K562 (cell line): ENCODE data around the gene ADIPOQ. TPM values are rescaled to one million over a fixed set of nuclear protein-coding genes. Genes with fewer than 3 reads are reported as not detected.

Experiments used
- BCOR ChIP-seq: fragments of 450-650 bp; IDR thresholded peaks from 2 replicates; pipeline ENCODE4 v1.6.1; 2016
- BHLHE40 ChIP-seq: IDR thresholded peaks from 2 replicates; pipeline ENCODE4 v1.6.1; 2011; ENCODE audit warnings: low read length, improper control_type of control experiment
- CBFA2T2 ChIP-seq: fragments of 450-650 bp; conservative IDR thresholded peaks from 2 replicates; pipeline ENCODE4 v1.6.1; 2017; ENCODE audit warnings: mild to moderate bottlenecking
- CBFA2T3 ChIP-seq: fragments of 450-650 bp; IDR thresholded peaks from 2 replicates; pipeline ENCODE4 v1.6.1; 2017
- EHMT2 ChIP-seq: fragments of 450-650 bp; IDR thresholded peaks from 2 replicates; pipeline ENCODE4 v1.6.1; 2018; ENCODE audit warnings: antibody characterized with exemption
- EP300 ChIP-seq: IDR thresholded peaks from 2 replicates; pipeline ENCODE4 v1.6.1; 2012; ENCODE audit warnings: low read length, improper control_type of control experiment
- EP400 ChIP-seq: fragments of 450-650 bp; IDR thresholded peaks from 2 replicates; pipeline ENCODE4 v1.6.1; 2017; ENCODE audit warnings: antibody characterized with exemption, mild to moderate bottlenecking, moderate library complexity
- FOSL1 ChIP-seq: fragments of 200-800 bp; sonication (Bioruptor generic); conservative IDR thresholded peaks from 2 replicates; pipeline ENCODE4 v1.6.1; 2016; ENCODE audit warnings: missing genetic modification characterization, missing compliant biosample characterization
- MAFK ChIP-seq: IDR thresholded peaks from 2 replicates; pipeline ENCODE4 v1.6.1; 2011; ENCODE audit warnings: low read length, improper control_type of control experiment
- MEF2A ChIP-seq: IDR thresholded peaks from 2 replicates; pipeline ENCODE4 v1.6.1; 2011; ENCODE audit warnings: low read depth, mild to moderate bottlenecking, low read length, moderate library complexity; ENCODE audit not compliant: control insufficient read depth
- MYNN ChIP-seq, 2 experiments: sonication (generic); formaldehyde crosslinking in 1 of 2; IDR thresholded peaks; 2 replicates each; pipeline versions ENCODE4 v1.5.0 to v1.6.1; 2016 to 2020; ENCODE audit warnings: antibody characterized with exemption in 1 of 2, missing genetic modification reagents in 1 of 2
- NBN ChIP-seq: fragments of 450-650 bp; IDR thresholded peaks from 2 replicates; pipeline ENCODE4 v1.6.1; 2016; ENCODE audit warnings: low read depth, mild to moderate bottlenecking
- NCOR1 ChIP-seq: fragments of 450-650 bp; IDR thresholded peaks from 2 replicates; pipeline ENCODE4 v1.6.1; 2016; ENCODE audit warnings: mild to moderate bottlenecking, moderate library complexity
- NRF1 ChIP-seq, 2 experiments: fragments of 450-650 bp; IDR thresholded peaks in 1 of 2; conservative IDR thresholded peaks in 1 of 2; 2 replicates each; pipeline ENCODE4 v1.6.1; 2014; ENCODE audit warnings: mild to moderate bottlenecking in 2 of 2
- RNF2 ChIP-seq: sonication (generic); IDR thresholded peaks from 2 replicates; pipeline ENCODE4 v1.6.1; 2016
- TEAD1 ChIP-seq, 2 experiments: fragments of 450-650 bp in 1 of 2; sonication (generic) in 1 of 2; formaldehyde crosslinking; IDR thresholded peaks; 2 replicates each; pipeline versions ENCODE4 v1.4.0 to v1.8.0; 2020 to 2022; ENCODE audit warnings: mild to moderate bottlenecking in 2 of 2, missing genetic modification reagents in 1 of 2
- XRCC5 ChIP-seq: fragments of 200-400 bp; formaldehyde crosslinking; IDR thresholded peaks from 2 replicates; pipeline ENCODE4 v1.6.1; 2017; ENCODE audit warnings: low read depth, mild to moderate bottlenecking, low read length
- YY1 ChIP-seq, 3 experiments: IDR thresholded peaks; 2 replicates each; pipeline ENCODE4 v1.6.1; 2011; ENCODE audit warnings: low read length in 2 of 3, mild to moderate bottlenecking in 2 of 3, moderate library complexity in 2 of 3, borderline replicate concordance in 1 of 3, control low read depth in 1 of 3, low read depth in 1 of 3; ENCODE audit not compliant: insufficient read depth in 3 of 3, insufficient replicate concordance in 2 of 3, control insufficient read depth in 1 of 3, insufficient read length in 1 of 3; ENCODE audit errors: extremely low read depth in 1 of 3
- ZNF165 ChIP-seq: fragments of 250-450 bp; sonication (Bioruptor Pico); IDR thresholded peaks from 2 replicates; pipeline ENCODE4 v1.4.0; 2020; ENCODE audit warnings: borderline replicate concordance
- ZNF584 ChIP-seq: fragments of 200-800 bp; sonication (Bioruptor generic); IDR thresholded peaks from 2 replicates; pipeline ENCODE4 v1.6.1; 2016; ENCODE audit warnings: low read depth, mild to moderate bottlenecking, missing genetic modification characterization, missing compliant biosample characterization
- ZNF764 ChIP-seq: fragments of 250-450 bp; sonication (Bioruptor Pico); IDR thresholded peaks from 2 replicates; pipeline ENCODE4 v1.4.0; 2020; ENCODE audit warnings: low read depth, mild to moderate bottlenecking, moderate library complexity
- polyA plus RNA-seq, 8 experiments: library from polyadenylated mRNA; depleted of rRNA in 4 of 8; stranded (reverse) in 5 of 8; unstranded in 3 of 8; fragments of >200 nt; fragmentation: Nextera tagmentation in 2 of 8; fragmentation: Illumina TruSeq in 1 of 8; extraction: Ambion mirVana in 2 of 8; extraction: Trizol in 1 of 8; gene quantifications; 2 replicates each; pipeline versions ENCODE4 v1.2.1 to v1.2.3, GENCODE V29; 2011 to 2014; ENCODE audit warnings: inconsistent platforms in 1 of 8, missing spikeins in 1 of 8
- total RNA-seq, 7 experiments: library from RNA; depleted of rRNA in 6 of 7; stranded (reverse); fragments of >200 nt in 6 of 7; fragmentation: Illumina TruSeq in 2 of 7; extraction: Trizol in 2 of 7; gene quantifications; 2 replicates each; pipeline versions ENCODE4 v1.2.1 to v1.2.3, GENCODE V29; 2011 to 2021; ENCODE audit warnings: low replicate concordance in 1 of 7
- TF ChIP-seq, protein P1 (sequence below): IDR thresholded peaks from 2 replicates; pipeline ENCODE4 v1.6.1; 2011; ENCODE audit not compliant: insufficient read length; ENCODE audit errors: extremely low read depth

ADIPOQ gene
- total and polyA plus RNA-seq, 9 of the 15 experiments (the other 6 are each of a cell fraction or from before 2014, with no cell fraction given) = 0.01 to 0.04 (median 0.03) TPM; not detected in 4

DNA sequence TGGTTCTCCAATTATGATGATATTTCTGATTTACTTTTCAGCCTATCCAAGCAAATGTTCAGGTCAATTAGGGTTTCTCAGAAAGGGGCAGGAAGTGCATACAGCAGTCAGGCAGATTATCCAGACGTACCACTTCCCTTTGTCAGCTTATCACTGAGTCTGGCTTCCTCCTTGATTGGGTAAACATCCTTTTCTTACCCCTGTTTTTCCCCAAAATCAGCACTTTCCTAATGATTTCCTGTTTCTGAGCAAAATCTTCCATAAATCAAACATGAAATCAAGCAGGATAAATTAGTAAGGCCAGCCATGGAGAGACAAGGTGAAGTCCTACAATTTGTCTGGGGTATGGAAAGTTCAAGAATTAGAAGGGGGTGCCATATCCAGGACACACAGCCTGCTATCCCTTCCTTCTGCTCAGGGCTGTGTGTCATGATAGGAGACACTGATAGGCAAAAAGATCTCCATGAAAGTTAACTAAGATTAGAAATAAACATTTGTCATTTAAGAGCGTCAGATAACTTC, 29.0 kb downstream of the ADIPOQ start (continued):
- TF ChIP-seq MYNN (IDR thresholded peaks at IDR 0.05) (no peak), MYNN (CRISPR knock-in tag; IDR thresholded peaks at IDR 0.05) (no peak), ZNF165 (no peak), EP400 (peak; percentile 33; the same call in 1 of the 2 replicates), ZNF584 (CRISPR knock-in tag) (peak; percentile 61; the same call in 1 of the 2 replicates), EHMT2 (peak; percentile 61; the same call in 1 of the 2 replicates), CBFA2T2 (peak; percentile 64), RNF2 (peak; percentile 69), ZNF764 (CRISPR knock-in tag) (no peak), MAFK (peak; percentile 60), CBFA2T3 (peak; percentile 84), BHLHE40 (no peak), NRF1 (conservative IDR thresholded peaks at IDR 0.05 in 1 of 2, IDR thresholded peaks at IDR 0.05 in 1 of 2) (no peak), TEAD1 (CRISPR knock-in tag; IDR thresholded peaks at IDR 0.05) (0 out of 4 replicates have a peak, but pooled peaks of 1 of the 2 experiments have one; percentile 42), FOSL1 (peak; percentile 49), BCOR (peak; percentile 50; the same call in 1 of the 2 replicates), EP300 (peak; percentile 94), XRCC5 (no peak), YY1 (IDR thresholded peaks at IDR 0.05; ENCODE audit: borderline replicate concordance in 1 of 3, control insufficient read depth in 1 of 3, extremely low read depth in 1 of 3, insufficient read depth in 3 of 3, insufficient read length in 1 of 3, insufficient replicate concordance in 2 of 3, low read depth in 1 of 3, low read length in 2 of 3) (peak in 1 of 3 experiments; percentile 14), MEF2A (no peak), NBN (peak; percentile 74; the same call in 1 of the 2 replicates), NCOR1 (peak; percentile 79)
- TF ChIP-seq, protein P1, sequence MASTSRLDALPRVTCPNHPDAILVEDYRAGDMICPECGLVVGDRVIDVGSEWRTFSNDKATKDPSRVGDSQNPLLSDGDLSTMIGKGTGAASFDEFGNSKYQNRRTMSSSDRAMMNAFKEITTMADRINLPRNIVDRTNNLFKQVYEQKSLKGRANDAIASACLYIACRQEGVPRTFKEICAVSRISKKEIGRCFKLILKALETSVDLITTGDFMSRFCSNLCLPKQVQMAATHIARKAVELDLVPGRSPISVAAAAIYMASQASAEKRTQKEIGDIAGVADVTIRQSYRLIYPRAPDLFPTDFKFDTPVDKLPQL = no peak
